BE2C (cell line): Measurements from ENCODE around the gene PTPRN2.

Experiments used
- DNase-seq: peaks from one replicate; pipeline ENCODE4 v3.0.0-alpha.2; 2020
- H3K27me3 ChIP-seq: fragments of 250-450 bp; sonication (Bioruptor Pico); 2 replicates; pipeline ENCODE4 v1.5.1; 2020; ENCODE audit warnings: mild to moderate bottlenecking
- H3K36me3 ChIP-seq: fragments of 250-450 bp; sonication (Bioruptor Pico); 2 replicates; pipeline ENCODE4 v1.5.1; 2020; ENCODE audit warnings: mild to moderate bottlenecking
- H3K4me1 ChIP-seq: fragments of 250-450 bp; sonication (Bioruptor Pico); 2 replicates; pipeline ENCODE4 v1.5.1; 2020
- H3K4me3 ChIP-seq: 2 replicates; pipeline ENCODE4 v1.5.1; 2011; ENCODE audit warnings: low read depth, low read length
- H3K9me3 ChIP-seq: fragments of 250-450 bp; sonication (Bioruptor Pico); 2 replicates; pipeline ENCODE4 v1.5.1; 2020
- CTCF ChIP-seq: IDR thresholded peaks from 2 replicates; pipeline ENCODE4 v1.5.1; 2012; ENCODE audit warnings: mild to moderate bottlenecking, low read depth, low read length

PTPRN2 gene

GRCh38 chr7:158244873-158245723 is 342.5 kb downstream of the PTPRN2 start:
- TF ChIP-seq CTCF, result no peak
- Histone ChIP-seq H3K9me3 (peaks cover 2% of the 10 kb centered on the region), H3K4me1 (no peaks in the 10 kb centered on the region), H3K4me3 (no peak overlapping the region), H3K27me3 (no peaks in the 10 kb centered on the region), H3K36me3 (no peaks in the 10 kb centered on the region)
- DNase-seq, result no peak

- Histone ChIP-seq H3K4me1 (no peaks in the 10 kb centered on the region), H3K36me3 (no peaks in the 10 kb centered on the region), H3K4me3 (no peak overlapping the region), H3K9me3 (peaks cover 2% of the 10 kb centered on the region), H3K27me3 (no peaks in the 10 kb centered on the region)
- no peak for DNase-seq
- no peak for TF ChIP-seq CTCF
Observed at GRCh38 chr7:158244430-158244829, 343.2 kb downstream of the PTPRN2 start.

- DNase-seq, result no peak
- no peak overlapping the region for H3K4me3 ChIP-seq
- peaks cover 2% of the 10 kb centered on the region for H3K9me3 ChIP-seq
- H3K27me3 ChIP-seq, result no peaks in the 10 kb centered on the region
- no peaks in the 10 kb centered on the region for H3K36me3 ChIP-seq
- TF ChIP-seq CTCF, result no peak
- H3K4me1 ChIP-seq, result no peaks in the 10 kb centered on the region
Observed at GRCh38 chr7:158241919-158242318, 345.7 kb downstream of the PTPRN2 start.

GRCh38 chr7:158240801-158241200 is 346.8 kb downstream of the PTPRN2 start:
- H3K4me1 ChIP-seq, result no peaks in the 10 kb centered on the region
- no peak overlapping the region for H3K4me3 ChIP-seq
- no peak for DNase-seq
- H3K36me3 ChIP-seq, result no peaks in the 10 kb centered on the region
- no peaks in the 10 kb centered on the region; the same call in none of the 2 replicates for H3K9me3 ChIP-seq
- no peak for TF ChIP-seq CTCF
- H3K27me3 ChIP-seq, result no peaks in the 10 kb centered on the region

- Histone ChIP-seq H3K4me3 (peak overlapping the region; percentile 37), H3K27me3 (no peaks in the 10 kb centered on the region), H3K4me1 (no peaks in the 10 kb centered on the region), H3K36me3 (no peaks in the 10 kb centered on the region), H3K9me3 (no peaks in the 10 kb centered on the region; the same call in 1 of the 2 replicates)
- no peak for TF ChIP-seq CTCF
- DNase-seq, result peak; percentile 65
Observed at GRCh38 chr7:158239290-158239981, 348.2 kb downstream of the PTPRN2 start.
